Activated naive CD8-positive, alpha-beta T cell treated with anti-CD3 and anti-CD28 coated beads for 36 hours (primary cell): ENCODE measurements around the gene CSTA. TPM values are rescaled to one million over a fixed set of nuclear protein-coding genes. Genes with fewer than 3 reads are reported as not detected.
A peak's percentile ranks its signal among the peaks of the same experiment; 100 is the strongest.

Experiments used
- DNase-seq: peaks from one replicate; pipeline ENCODE4 v3.0.0; 2021
- H3K27ac Mint-ChIP-seq: one replicate; pipeline ENCODE4 v1.8.0; 2022; ENCODE audit warnings: mild to moderate bottlenecking, moderate library complexity, mixed read lengths
- H3K27me3 Mint-ChIP-seq: one replicate; pipeline ENCODE4 v1.8.0; 2022; ENCODE audit warnings: mild to moderate bottlenecking, mixed read lengths
- H3K36me3 Mint-ChIP-seq: one replicate; pipeline ENCODE4 v1.8.0; 2021; ENCODE audit warnings: mild to moderate bottlenecking, mixed read lengths
- H3K4me1 Mint-ChIP-seq: one replicate; pipeline ENCODE4 v1.8.0; 2021; ENCODE audit warnings: mixed read lengths
- H3K4me3 Mint-ChIP-seq: one replicate; pipeline ENCODE4 v1.8.0; 2022; ENCODE audit warnings: mild to moderate bottlenecking, moderate library complexity, mixed read lengths
- H3K9me3 Mint-ChIP-seq: one replicate; pipeline ENCODE4 v1.8.0; 2022; ENCODE audit warnings: mixed read lengths
- total RNA-seq, 2 experiments: library from RNA; stranded (reverse); gene quantifications; one replicate each; pipeline ENCODE4 v1.2.3, GENCODE V29; 2021

Gene CSTA
- total RNA-seq, 2 experiments from 2014 or later, result not detected

DNA sequence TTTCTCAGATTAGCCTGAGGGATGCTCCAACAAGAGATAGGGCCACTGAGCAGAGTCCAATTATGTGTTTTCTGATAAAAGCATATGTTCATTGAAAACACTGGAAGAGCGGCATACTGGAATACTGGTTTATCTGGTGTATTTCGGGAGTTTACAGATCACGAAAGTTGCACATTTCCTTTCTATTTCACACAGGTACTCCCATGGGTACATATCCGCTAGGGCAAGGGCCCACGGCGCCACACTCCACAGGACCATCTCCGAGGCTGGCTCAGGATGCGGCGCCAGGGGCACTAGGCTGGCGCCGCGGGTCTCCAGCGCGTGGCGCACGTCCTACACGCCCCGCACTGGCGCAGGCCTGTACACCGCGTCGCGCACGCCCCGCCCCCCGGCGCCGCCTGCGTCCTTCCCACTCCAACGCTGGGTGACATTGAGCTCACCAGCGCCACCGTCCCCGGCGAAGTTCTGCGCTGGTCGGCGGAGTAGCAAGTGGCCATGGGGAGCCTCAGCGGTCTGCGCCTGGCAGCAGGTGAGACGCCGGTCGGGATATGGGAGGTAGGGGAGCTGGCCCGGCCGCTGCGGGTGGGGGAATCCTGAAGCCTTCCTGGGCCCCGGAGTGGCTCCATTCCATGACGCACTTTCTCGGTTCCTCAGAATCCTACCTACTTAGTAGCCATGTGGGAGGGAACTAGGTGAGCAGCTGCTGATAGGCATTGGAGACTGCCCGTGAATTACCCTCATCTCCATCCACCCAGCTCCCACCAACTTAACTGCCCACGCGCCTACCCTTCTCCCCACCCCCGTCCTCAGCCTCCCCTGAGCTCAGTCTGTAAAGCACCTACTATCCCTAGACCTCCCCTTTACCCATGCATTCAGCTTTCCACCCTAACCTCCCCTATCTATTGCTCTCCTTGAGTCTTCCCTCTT, 59.0 kb downstream of the CSTA start, which contains the start of gene FAM162A:
Gene FAM162A, plus strand, starts transcription at position 412 of the 927 bp plus-strand sequence. Its CDS starts 84 bp downstream, at position 496.
- Mint-ChIP-seq H3K36me3 (peaks cover 53% of the 10 kb centered on the region), H3K4me1 (peaks cover 53% of the 10 kb centered on the region), H3K9me3 (no peaks in the 10 kb centered on the region), H3K27me3 (no peaks in the 10 kb centered on the region), H3K4me3 (peak within 1 kb of the TSS; percentile 96), H3K27ac (peak within 1 kb of the TSS; percentile 97)
- peak; percentile 96 for DNase-seq

GRCh38 chr3:122387709-122388108, 62.7 kb downstream of the CSTA start:
- no peak for DNase-seq
- Mint-ChIP-seq H3K4me3 (peak overlapping the region; percentile 1), H3K27me3 (no peaks in the 10 kb centered on the region), H3K4me1 (peaks cover 38% of the 10 kb centered on the region), H3K9me3 (no peaks in the 10 kb centered on the region), H3K36me3 (peaks cover 38% of the 10 kb centered on the region), H3K27ac (peak overlapping the region; percentile 18)

DNA sequence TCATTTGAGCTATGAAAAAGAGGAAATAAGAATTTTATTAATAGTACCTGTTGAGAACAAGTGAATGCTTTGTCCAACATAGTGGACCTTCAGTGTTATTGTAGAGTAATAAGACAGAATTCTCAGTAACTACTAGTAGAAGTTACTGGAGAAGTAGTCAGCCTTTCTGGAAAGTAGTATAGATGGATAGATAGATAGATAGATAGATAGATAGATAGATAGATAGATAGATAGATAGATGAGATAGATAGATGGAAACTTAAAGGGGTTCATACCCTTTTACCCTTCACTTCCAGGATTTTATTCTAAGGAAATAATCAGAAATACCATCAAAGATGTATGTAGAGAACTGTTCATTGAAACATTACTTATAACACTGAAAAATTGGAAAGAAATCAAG, 64.1 kb downstream of the CSTA start:
- H3K4me1 Mint-ChIP-seq, result peaks cover 40% of the 10 kb centered on the region
- H3K27me3 Mint-ChIP-seq, result no peaks in the 10 kb centered on the region
- H3K36me3 Mint-ChIP-seq, result peaks cover 37% of the 10 kb centered on the region
- H3K4me3 Mint-ChIP-seq, result no peak overlapping the region
- H3K27ac Mint-ChIP-seq, result no peak overlapping the region
- DNase-seq, result no peak
- no peaks in the 10 kb centered on the region for H3K9me3 Mint-ChIP-seq

GRCh38 chr3:122389892-122390291, 64.8 kb downstream of the CSTA start:
- DNase-seq, result no peak
- Mint-ChIP-seq H3K4me1 (peaks cover 42% of the 10 kb centered on the region), H3K27me3 (no peaks in the 10 kb centered on the region), H3K4me3 (no peak overlapping the region), H3K36me3 (peaks cover 36% of the 10 kb centered on the region), H3K9me3 (no peaks in the 10 kb centered on the region), H3K27ac (no peak overlapping the region)

DNA sequence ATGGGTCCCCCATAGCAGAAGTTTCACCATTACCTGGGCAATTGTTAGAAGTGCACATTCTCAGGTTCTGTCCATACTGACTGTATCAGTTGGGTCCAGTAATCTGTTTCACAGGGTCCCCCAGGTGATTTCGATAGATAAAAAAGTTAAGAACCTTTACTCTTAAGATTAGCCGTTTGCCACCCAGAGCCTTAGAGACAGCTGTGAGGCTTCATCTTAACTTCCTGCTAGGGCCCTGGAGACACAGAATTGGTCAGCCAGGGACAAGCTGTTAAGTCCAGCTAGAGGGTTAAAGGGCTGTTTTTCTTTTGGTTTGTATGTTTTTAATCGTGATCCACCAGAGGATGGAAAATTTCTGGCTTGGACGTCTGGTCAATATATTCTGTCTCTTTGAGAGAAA, 65.6 kb downstream of the CSTA start:
- H3K27me3 Mint-ChIP-seq, result no peaks in the 10 kb centered on the region
- no peak overlapping the region for H3K27ac Mint-ChIP-seq
- no peaks in the 10 kb centered on the region for H3K9me3 Mint-ChIP-seq
- peaks cover 33% of the 10 kb centered on the region for H3K36me3 Mint-ChIP-seq
- no peak overlapping the region for H3K4me3 Mint-ChIP-seq
- no peak for DNase-seq
- H3K4me1 Mint-ChIP-seq, result peaks cover 49% of the 10 kb centered on the region

Other genes starting within 250 kb of the CSTA start
- not detected for gene CASR, start 141.6 kb upstream of the CSTA start, total RNA-seq
- 100 to 1,000 TPM; 170 to 210 TPM for gene MIX23, start 58.0 kb downstream of the CSTA start, total RNA-seq
- 100 to 1,000 TPM; 147 to 148 TPM for gene FAM162A, start 58.9 kb downstream of the CSTA start, total RNA-seq
- gene WDR5B, start 90.8 kb downstream of the CSTA start, total RNA-seq, result 1 to 10 TPM; 2.4 to 2.5 TPM
- gene KPNA1, start 189.7 kb downstream of the CSTA start, total RNA-seq, result 10 to 100 TPM; 47.4 to 49.0 TPM
- 10 to 100 TPM; 39.0 to 40.9 TPM for gene PARP9, start 239.1 kb downstream of the CSTA start, total RNA-seq
- gene DTX3L, start 239.1 kb downstream of the CSTA start, total RNA-seq, result 10 to 100 TPM; 52.8 to 54.9 TPM